ENCODE results near the gene SGK1.
"Not testable (repeated sequence)": the region's sequence is repeated elsewhere in the genome, so short reads cannot be mapped to it uniquely, and the experiment has no call there.

Gene SGK1

GRCh38 chr6:134304381-134304780 lies 13.5 kb downstream of the SGK1 start:
- not testable (repeated sequence) for DNase-seq (ENCODE audit: low spot score)

- DNase-seq (ENCODE audit: low spot score), result no peak
These were observed 14.0 kb downstream of the SGK1 start for GRCh38 chr6:134303891-134304290.

GRCh38 chr6:134299236-134299635 lies 18.7 kb downstream of the SGK1 start:
- DNase-seq (ENCODE audit: low spot score), result no peak

- no peak for DNase-seq (ENCODE audit: low spot score)
These were observed 21.1 kb downstream of the SGK1 start for GRCh38 chr6:134296762-134297161.

DNA sequence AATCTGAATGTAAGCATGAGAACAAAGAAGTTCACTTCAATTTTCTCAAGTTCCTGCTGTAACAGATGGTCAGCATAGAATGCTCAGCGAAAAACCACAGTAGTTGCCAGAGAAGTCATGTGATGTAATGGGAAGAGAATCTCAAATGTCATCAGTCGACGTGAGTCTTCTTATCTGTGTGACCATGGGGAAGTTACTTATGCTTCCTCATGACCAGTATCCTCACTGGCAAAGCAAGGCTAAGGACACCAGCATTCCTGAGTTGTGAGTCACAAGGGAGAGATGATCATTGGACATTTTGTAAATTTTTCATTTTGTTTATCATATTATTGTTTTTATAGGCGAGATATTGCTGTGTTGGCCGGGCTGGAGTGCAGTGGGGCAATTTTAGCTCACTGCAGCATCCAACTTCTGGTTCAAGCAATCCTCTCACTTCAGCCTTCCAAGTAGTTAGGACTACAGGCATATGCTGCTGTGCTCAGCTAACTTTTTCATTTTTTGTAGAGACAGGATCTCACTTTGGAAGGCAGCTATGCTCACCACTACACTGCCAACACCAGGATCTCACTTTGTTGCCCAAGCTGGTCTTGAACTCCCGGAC lies 21.9 kb downstream of the SGK1 start:
- DNase-seq (ENCODE audit: low spot score), result peak; percentile 36

GRCh38 chr6:134293659-134294161 lies 24.2 kb downstream of the SGK1 start:
- DNase-seq (ENCODE audit: low spot score), result no peak

- no peak for DNase-seq (ENCODE audit: low spot score)
These were observed 26.8 kb downstream of the SGK1 start for GRCh38 chr6:134291156-134291555.

DNA sequence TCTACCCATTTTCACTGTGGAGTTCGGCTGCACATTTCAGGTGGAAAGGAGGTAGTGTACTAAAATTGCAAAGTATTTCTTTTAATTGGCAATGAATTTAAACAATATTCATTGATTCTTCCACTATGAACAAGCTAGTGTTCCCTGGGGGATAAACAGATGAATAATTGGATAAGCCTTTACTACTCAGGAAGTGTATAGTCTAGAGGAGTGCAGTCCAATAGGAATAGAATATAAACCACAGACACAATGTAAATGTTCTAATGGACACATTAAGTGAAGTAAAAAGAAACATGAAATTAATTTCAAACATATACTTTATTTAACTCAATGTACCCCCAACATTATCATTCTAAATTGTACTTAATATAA lies 28.7 kb downstream of the SGK1 start:
- no peak for DNase-seq (ENCODE audit: low spot score)

- DNase-seq (ENCODE audit: low spot score), result no peak
These were observed 29.2 kb downstream of the SGK1 start for GRCh38 chr6:134288538-134289203.

GRCh38 chr6:134287859-134288537 lies 29.9 kb downstream of the SGK1 start:
- DNase-seq (ENCODE audit: low spot score), result no peak

GRCh38 chr6:134282816-134283215 lies 35.1 kb downstream of the SGK1 start:
- no peak for DNase-seq (ENCODE audit: low spot score)

DNA sequence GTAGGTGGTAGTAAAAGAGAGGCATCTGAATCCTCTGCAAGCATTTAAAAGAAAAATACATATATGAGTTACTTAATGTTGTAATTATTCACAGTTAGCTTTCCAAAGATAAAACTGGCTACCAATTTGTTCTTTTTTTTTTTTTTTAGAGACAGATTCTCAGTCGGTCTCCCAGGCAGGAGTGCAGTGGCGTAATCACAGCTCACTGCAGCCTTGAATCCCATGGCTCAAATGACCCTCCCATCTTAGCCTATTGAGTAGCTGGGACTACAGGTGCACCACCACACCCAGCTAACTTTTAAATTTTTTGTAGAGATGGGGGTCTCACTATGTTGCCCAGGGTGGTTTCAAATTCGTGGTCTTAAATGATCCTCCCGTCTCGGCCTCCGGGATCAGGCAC lies 36.5 kb downstream of the SGK1 start:
- DNase-seq (ENCODE audit: low spot score), result no peak

GRCh38 chr6:134278000-134278399 lies 39.9 kb downstream of the SGK1 start:
- no peak for DNase-seq (ENCODE audit: low spot score)

DNA sequence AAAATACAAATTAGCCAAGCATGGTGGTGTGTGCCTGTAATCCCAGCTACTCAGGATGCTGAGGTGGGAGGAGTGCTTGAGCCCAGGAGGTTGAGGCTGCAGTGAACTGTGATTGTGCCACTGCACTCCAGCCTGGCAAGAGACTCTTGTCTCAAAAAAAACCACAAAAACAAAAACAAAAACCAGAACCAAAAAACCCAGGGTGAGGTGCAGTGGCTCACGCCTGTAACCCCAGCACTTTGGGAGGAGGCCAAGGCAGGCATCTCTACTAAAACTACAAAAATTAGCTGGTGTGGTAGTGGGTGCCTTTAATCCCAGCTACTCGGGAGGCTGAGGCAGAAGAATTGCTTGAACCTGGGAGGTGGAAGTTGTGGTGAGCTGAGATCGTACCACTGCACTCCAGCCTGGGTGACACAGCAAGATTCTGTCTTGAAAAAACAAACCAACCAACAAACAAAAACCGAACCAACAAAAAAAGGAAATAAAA lies 41.0 kb downstream of the SGK1 start:
- peak; percentile 36 for DNase-seq (ENCODE audit: low spot score)

DNA sequence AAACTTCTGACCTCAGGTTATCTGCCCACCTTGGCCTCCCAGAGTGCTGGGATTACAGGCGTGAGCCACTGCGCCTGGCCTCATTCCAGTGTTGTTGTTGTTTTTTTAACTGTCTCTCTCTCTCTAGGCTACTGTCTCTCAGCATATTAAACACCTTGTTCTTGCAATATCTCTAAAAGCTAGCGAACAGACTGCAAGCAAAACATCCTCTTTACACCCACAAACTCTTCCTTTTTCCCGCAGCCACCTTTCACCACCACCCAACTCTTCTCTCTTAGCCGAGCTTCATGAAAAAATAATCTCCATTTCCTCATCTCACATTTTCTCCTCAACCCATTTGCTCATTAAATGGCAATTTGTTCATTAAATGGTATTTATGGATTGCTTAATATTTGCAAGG lies 45.5 kb downstream of the SGK1 start:
- no peak for DNase-seq (ENCODE audit: low spot score)

- no peak for DNase-seq (ENCODE audit: low spot score)
These were observed 50.0 kb downstream of the SGK1 start for GRCh38 chr6:134267917-134268361.

DNA sequence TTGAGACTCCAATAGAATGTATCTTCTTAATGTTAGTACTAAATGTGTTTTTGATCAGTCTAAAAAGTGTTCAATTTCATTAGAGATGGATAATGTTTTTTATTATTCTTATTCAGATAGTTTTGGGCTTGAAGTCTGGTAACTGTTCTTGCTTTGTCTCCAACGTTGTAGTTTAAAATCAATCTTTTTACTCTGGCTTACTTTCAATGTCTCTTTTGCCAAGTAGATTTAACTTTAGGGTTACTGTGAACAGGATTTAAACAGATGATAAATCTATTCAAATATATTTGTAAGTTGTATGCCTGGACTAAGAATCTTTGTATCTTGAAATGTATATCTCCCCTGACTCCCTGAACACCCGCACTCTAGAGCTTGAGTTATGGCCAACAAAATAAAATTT lies 51.1 kb downstream of the SGK1 start:
- no peak for DNase-seq (ENCODE audit: low spot score)

- no peak for DNase-seq (ENCODE audit: low spot score)
These were observed 56.1 kb downstream of the SGK1 start for GRCh38 chr6:134261766-134262165.

GRCh38 chr6:134258849-134259306 lies 59.0 kb downstream of the SGK1 start:
- no peak for DNase-seq (ENCODE audit: low spot score)

- DNase-seq (ENCODE audit: low spot score), result no peak
These were observed 60.4 kb downstream of the SGK1 start for GRCh38 chr6:134257516-134257915.

GRCh38 chr6:134256862-134257261 lies 61.0 kb downstream of the SGK1 start:
- DNase-seq (ENCODE audit: low spot score), result no peak

DNA sequence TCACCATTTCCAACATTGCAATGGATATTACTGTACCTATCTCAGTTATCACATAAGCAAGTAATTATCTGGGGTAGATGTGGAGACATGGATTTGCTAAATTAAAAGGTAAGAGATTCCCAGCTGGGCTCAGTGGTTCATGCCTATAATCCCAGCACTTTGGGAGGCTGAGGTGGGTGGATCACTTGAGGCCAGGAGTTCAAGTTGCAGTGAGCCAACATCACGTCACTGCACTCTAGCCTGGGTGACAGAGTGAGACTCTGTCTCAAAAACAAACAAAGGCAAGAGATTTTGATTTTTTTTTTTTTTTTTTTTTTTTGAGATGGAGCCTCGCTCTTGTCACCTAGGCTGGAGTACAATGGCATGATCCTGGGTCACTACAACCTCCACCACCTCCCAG lies 62.6 kb downstream of the SGK1 start:
- not testable (repeated sequence) for DNase-seq (ENCODE audit: low spot score)

GRCh38 chr6:134254118-134254517 lies 63.8 kb downstream of the SGK1 start:
- no peak for DNase-seq (ENCODE audit: low spot score)

All from hematopoietic multipotent progenitor cell treated with erythropoietin and hydrocortisone succinate and interleukin-3 and kit ligand, for 15 days (in vitro differentiated cells).